Keratinocyte (primary cell): ENCODE data around the gene RASD1. TPM values are rescaled to one million over a fixed set of nuclear protein-coding genes. Genes with fewer than 3 reads are reported as not detected.

Experiments used
- DNase-seq: peaks from one replicate; pipeline ENCODE4 v3.0.0-alpha.2; 2011; ENCODE audit warnings: low read depth, missing footprints, low spot score
- FAIRE-seq: peaks from 2 replicates; lab custom pipeline; 2011; peaks lifted over from hg19 to GRCh38; lab: Jason Lieb, UNC
- H2AFZ ChIP-seq: 2 replicates; pipeline ENCODE4 v1.6.0; 2012; ENCODE audit warnings: low read length, control low read depth, inconsistent platforms; ENCODE audit not compliant: control insufficient read depth
- H3K27ac ChIP-seq: 2 replicates; pipeline ENCODE4 v1.5.1; 2011; ENCODE audit warnings: low read length; ENCODE audit not compliant: control insufficient read depth, insufficient read depth
- H3K27me3 ChIP-seq: 3 replicates; pipeline ENCODE4 v1.6.0; 2011; ENCODE audit warnings: low read length; ENCODE audit not compliant: control insufficient read depth, insufficient read depth; ENCODE audit errors: extremely low read depth
- H3K36me3 ChIP-seq, 2 experiments: 2 replicates in 1 of 2; 3 replicates in 1 of 2; pipeline ENCODE4 v1.5.1; 2011; ENCODE audit warnings: low read length in 2 of 2, mild to moderate bottlenecking in 1 of 2; ENCODE audit not compliant: control insufficient read depth in 2 of 2, insufficient read depth in 2 of 2; ENCODE audit errors: extremely low read depth in 1 of 2
- H3K4me1 ChIP-seq: 3 replicates; pipeline ENCODE4 v1.5.1; 2011; ENCODE audit warnings: low read length; ENCODE audit not compliant: control insufficient read depth, insufficient read depth; ENCODE audit errors: extremely low read depth
- H3K4me2 ChIP-seq: 3 replicates; pipeline ENCODE4 v1.6.0; 2011; ENCODE audit warnings: low read depth, low read length; ENCODE audit not compliant: control insufficient read depth, insufficient read depth; ENCODE audit errors: extremely low read depth
- H3K4me3 ChIP-seq, 3 experiments: fragments of 200-600 bp in 1 of 3; sonication (generic) in 1 of 3; 2 replicates in 2 of 3; 3 replicates in 1 of 3; pipeline ENCODE4 v1.5.1; 2011 to 2016; ENCODE audit warnings: low read length in 3 of 3, mild to moderate bottlenecking in 3 of 3, control low read depth in 2 of 3, inconsistent platforms in 1 of 3, low read depth in 1 of 3, mixed read lengths in 1 of 3, mixed run types in 1 of 3, moderate library complexity in 1 of 3; ENCODE audit not compliant: control insufficient read depth in 2 of 3, insufficient read depth in 2 of 3; ENCODE audit errors: extremely low read depth in 1 of 3
- H3K79me2 ChIP-seq: 2 replicates; pipeline ENCODE4 v1.6.0; 2012; ENCODE audit warnings: low read length; ENCODE audit not compliant: control insufficient read depth, insufficient read depth
- H3K9ac ChIP-seq: 3 replicates; pipeline ENCODE4 v1.6.0; 2011; ENCODE audit warnings: low read length; ENCODE audit not compliant: control insufficient read depth, insufficient read depth; ENCODE audit errors: extremely low read depth
- H3K9me1 ChIP-seq: 3 replicates; pipeline ENCODE4 v1.6.0; 2011; ENCODE audit warnings: low read length; ENCODE audit not compliant: control insufficient read depth, insufficient read depth; ENCODE audit errors: extremely low read depth
- H3K9me3 ChIP-seq: 2 replicates; pipeline ENCODE4 v1.5.1; 2012; ENCODE audit warnings: low read depth, low read length; ENCODE audit not compliant: control insufficient read depth
- H4K20me1 ChIP-seq: 3 replicates; pipeline ENCODE4 v1.6.0; 2011; ENCODE audit warnings: low read length; ENCODE audit not compliant: control insufficient read depth, insufficient read depth; ENCODE audit errors: extremely low read depth
- EZH2 ChIP-seq: IDR thresholded peaks from one replicate; pipeline ENCODE4 v1.6.1; 2012; ENCODE audit warnings: inconsistent platforms, mild to moderate bottlenecking, low read length, moderate library complexity
- dilution Hi-C: fragments of 300-500 bp; cut with MboI; formaldehyde crosslinking; loops from one replicate; pipeline ENCODE4 v1.7.0; 2020; ENCODE audit warnings: low sequenced_read_pairs; ENCODE audit not compliant: extremely low pct_ligation_motif_present
- polyA plus RNA-seq, 5 experiments: library from polyadenylated mRNA; depleted of rRNA in 3 of 5; stranded (reverse) in 3 of 5; stranded (forward) in 1 of 5; unstranded in 1 of 5; fragments of >200 nt; gene quantifications; 1 replicate in 1 of 5; 2 replicates in 3 of 5; 3 replicates in 1 of 5; pipeline versions ENCODE4 v1.2.1 to v1.2.3, GENCODE V29; 2011 to 2012; ENCODE audit warnings: missing spikeins in 2 of 5, low read depth in 1 of 5, low replicate concordance in 1 of 5
- TF ChIP-seq, protein P1 (sequence below), 3 experiments: IDR thresholded peaks in 1 of 3; conservative IDR thresholded peaks in 1 of 3; optimal IDR thresholded peaks in 1 of 3; 2 replicates in 2 of 3; 3 replicates in 1 of 3; pipeline versions ENCODE3 to v1.5.1; 2011; ENCODE audit warnings: low read length in 3 of 3, mild to moderate bottlenecking in 3 of 3, moderate library complexity in 2 of 3, control low read depth in 1 of 3, inconsistent platforms in 1 of 3; ENCODE audit not compliant: insufficient read depth in 2 of 3; ENCODE audit errors: extremely low read depth in 1 of 3

RASD1 gene
- polyA plus RNA-seq, 1 donor (not counting 4 experiments of a cell fraction or from before 2014, with no cell fraction given), result 0.20 TPM

DNA sequence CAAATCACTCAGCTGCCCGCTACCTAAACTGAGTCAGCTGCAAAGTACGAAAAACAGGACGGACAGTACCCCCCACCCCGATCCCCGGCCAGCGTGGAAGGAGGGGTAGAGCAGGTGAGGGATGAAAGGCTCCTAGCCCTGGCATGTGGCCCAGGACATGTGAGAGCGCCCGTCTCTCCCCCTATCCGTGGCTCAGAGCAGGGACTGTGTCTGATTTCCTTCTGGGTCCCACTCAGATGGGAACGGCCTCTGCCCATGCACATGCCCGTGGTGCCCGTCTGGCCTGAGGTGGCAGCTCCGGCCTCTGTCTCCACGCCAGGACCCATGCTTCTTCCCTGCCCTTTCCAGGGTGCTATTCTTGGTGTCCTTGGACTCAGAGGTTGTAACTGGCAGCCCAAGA, 30.2 kb upstream of the RASD1 start:
- H3K9me1 ChIP-seq, result no peaks in the 10 kb centered on the region
- dilution Hi-C loops, result no loop called here
- no peak overlapping the region for H3K9ac ChIP-seq
- H3K79me2 ChIP-seq, result no peaks in the 10 kb centered on the region
- no peak overlapping the region for H3K4me2 ChIP-seq
- no peaks in the 10 kb centered on the region for H3K36me3 ChIP-seq
- no peak overlapping the region for H2AFZ ChIP-seq
- TF ChIP-seq EZH2, result no peak
- TF ChIP-seq, protein P1, sequence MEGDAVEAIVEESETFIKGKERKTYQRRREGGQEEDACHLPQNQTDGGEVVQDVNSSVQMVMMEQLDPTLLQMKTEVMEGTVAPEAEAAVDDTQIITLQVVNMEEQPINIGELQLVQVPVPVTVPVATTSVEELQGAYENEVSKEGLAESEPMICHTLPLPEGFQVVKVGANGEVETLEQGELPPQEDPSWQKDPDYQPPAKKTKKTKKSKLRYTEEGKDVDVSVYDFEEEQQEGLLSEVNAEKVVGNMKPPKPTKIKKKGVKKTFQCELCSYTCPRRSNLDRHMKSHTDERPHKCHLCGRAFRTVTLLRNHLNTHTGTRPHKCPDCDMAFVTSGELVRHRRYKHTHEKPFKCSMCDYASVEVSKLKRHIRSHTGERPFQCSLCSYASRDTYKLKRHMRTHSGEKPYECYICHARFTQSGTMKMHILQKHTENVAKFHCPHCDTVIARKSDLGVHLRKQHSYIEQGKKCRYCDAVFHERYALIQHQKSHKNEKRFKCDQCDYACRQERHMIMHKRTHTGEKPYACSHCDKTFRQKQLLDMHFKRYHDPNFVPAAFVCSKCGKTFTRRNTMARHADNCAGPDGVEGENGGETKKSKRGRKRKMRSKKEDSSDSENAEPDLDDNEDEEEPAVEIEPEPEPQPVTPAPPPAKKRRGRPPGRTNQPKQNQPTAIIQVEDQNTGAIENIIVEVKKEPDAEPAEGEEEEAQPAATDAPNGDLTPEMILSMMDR (optimal IDR thresholded peaks at IDR 0.05 in 1 of 3, IDR thresholded peaks at IDR 0.05 in 1 of 3, conservative IDR thresholded peaks at IDR 0.05 in 1 of 3; ENCODE audit: extremely low read depth in 1 of 3, insufficient read depth in 2 of 3, low read length in 3 of 3), result no peak
- no peaks in the 10 kb centered on the region for H3K9me3 ChIP-seq
- H3K27me3 ChIP-seq, result no peaks in the 10 kb centered on the region
- no peaks in the 10 kb centered on the region for H3K4me1 ChIP-seq
- H3K27ac ChIP-seq, result no peak overlapping the region
- DNase-seq, result no peak
- no peak for FAIRE-seq
- H4K20me1 ChIP-seq, result peaks cover 4% of the 10 kb centered on the region
- H3K4me3 ChIP-seq, result no peak overlapping the region

GRCh38 chr17:17525956-17526355, 29.8 kb upstream of the RASD1 start:
- H3K79me2 ChIP-seq, result no peaks in the 10 kb centered on the region

More at GRCh38 chr17:17525956-17526355, 29.8 kb upstream of the RASD1 start:
- H3K4me1 ChIP-seq, result no peaks in the 10 kb centered on the region
- no peak overlapping the region for H3K27ac ChIP-seq
- no peak overlapping the region for H2AFZ ChIP-seq
- no peak overlapping the region for H3K4me3 ChIP-seq
- H3K27me3 ChIP-seq, result no peaks in the 10 kb centered on the region
- no peak overlapping the region for H3K9ac ChIP-seq
- no peak for DNase-seq
- no peak overlapping the region for H3K4me2 ChIP-seq
- FAIRE-seq, result no peak
- peaks cover 4% of the 10 kb centered on the region for H4K20me1 ChIP-seq
- TF ChIP-seq, protein P1 (optimal IDR thresholded peaks at IDR 0.05 in 1 of 3, IDR thresholded peaks at IDR 0.05 in 1 of 3, conservative IDR thresholded peaks at IDR 0.05 in 1 of 3; ENCODE audit: extremely low read depth in 1 of 3, insufficient read depth in 2 of 3, low read length in 3 of 3), result no peak
- no peak for TF ChIP-seq EZH2
- H3K36me3 ChIP-seq, result no peaks in the 10 kb centered on the region
- dilution Hi-C loops, result no loop called here
- no peaks in the 10 kb centered on the region for H3K9me1 ChIP-seq
- no peaks in the 10 kb centered on the region for H3K9me3 ChIP-seq
